AG10803 (cell line): Measurements from ENCODE around the gene COCH.
"Not testable (repeated sequence)": the region's sequence is repeated elsewhere in the genome, so short reads cannot be mapped to it uniquely, and the experiment has no call there.

Source experiments
- DNase-seq: peaks from one replicate; pipeline ENCODE4 v3.0.0; 2010; ENCODE audit warnings: low read depth
- H3K4me3 ChIP-seq: 2 replicates; pipeline ENCODE4 v1.5.1; 2011; ENCODE audit warnings: mild to moderate bottlenecking, low read length, control low read depth
- TF ChIP-seq, protein P1 (sequence below): conservative IDR thresholded peaks from 2 replicates; pipeline ENCODE4 v1.5.1; 2011; ENCODE audit warnings: mild to moderate bottlenecking, low read length, control low read depth, inconsistent platforms

The COCH gene

GRCh38 chr14:30921305-30921704 lies 46.9 kb downstream of the COCH start:
- DNase-seq = peak; percentile 29
- no peak overlapping the region for H3K4me3 ChIP-seq
- TF ChIP-seq, protein P1, sequence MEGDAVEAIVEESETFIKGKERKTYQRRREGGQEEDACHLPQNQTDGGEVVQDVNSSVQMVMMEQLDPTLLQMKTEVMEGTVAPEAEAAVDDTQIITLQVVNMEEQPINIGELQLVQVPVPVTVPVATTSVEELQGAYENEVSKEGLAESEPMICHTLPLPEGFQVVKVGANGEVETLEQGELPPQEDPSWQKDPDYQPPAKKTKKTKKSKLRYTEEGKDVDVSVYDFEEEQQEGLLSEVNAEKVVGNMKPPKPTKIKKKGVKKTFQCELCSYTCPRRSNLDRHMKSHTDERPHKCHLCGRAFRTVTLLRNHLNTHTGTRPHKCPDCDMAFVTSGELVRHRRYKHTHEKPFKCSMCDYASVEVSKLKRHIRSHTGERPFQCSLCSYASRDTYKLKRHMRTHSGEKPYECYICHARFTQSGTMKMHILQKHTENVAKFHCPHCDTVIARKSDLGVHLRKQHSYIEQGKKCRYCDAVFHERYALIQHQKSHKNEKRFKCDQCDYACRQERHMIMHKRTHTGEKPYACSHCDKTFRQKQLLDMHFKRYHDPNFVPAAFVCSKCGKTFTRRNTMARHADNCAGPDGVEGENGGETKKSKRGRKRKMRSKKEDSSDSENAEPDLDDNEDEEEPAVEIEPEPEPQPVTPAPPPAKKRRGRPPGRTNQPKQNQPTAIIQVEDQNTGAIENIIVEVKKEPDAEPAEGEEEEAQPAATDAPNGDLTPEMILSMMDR = no peak

DNA sequence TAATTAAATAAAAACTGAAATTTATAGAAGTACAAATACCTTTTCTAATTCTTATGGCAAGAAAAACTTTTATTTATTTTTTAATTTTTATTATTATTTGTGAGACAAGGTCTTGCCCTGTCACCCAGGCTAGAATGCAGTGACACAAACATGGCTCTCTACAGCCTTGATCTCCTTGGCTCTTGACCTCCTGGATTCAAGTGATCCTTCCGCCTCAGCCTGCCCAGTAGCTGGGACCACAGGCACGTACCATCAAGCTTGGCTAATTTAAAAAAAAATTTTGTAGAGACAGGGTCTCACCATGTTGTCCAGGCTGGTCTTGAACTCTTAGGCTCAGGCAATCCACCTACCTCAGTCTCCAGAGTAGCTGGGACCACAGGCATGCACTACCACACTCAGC lies 47.4 kb downstream of the COCH start:
- TF ChIP-seq, protein P1 = no peak
- H3K4me3 ChIP-seq = no peak overlapping the region
- DNase-seq = no peak

DNA sequence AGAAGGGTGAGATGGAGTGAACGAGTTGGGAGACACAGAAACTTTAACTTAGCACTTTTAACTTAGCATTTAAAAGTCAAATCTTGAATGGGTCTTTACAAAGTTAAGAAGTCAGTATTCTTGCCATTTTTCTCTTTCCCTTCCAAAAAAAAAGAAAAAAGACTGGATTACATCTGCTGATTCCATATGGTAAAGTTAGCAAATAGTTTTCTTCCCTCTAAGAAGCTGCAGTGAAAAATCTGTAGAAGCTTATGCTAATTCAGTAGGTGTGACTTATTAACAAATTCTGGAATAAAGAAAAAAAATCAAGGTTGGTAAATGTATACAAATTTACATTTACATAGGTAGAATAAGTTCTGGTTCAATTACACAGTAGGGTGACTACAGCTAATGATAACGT lies 50.9 kb downstream of the COCH start:
- DNase-seq = no peak
- TF ChIP-seq, protein P1 = no peak
- H3K4me3 ChIP-seq = no peak overlapping the region

- TF ChIP-seq, protein P1 = no peak
- no peak overlapping the region for H3K4me3 ChIP-seq
- peak; percentile 8 for DNase-seq
These were observed 54.1 kb downstream of the COCH start for GRCh38 chr14:30928462-30928861.

GRCh38 chr14:30933937-30934336 lies 59.6 kb downstream of the COCH start:
- H3K4me3 ChIP-seq = not testable (repeated sequence)

DNA sequence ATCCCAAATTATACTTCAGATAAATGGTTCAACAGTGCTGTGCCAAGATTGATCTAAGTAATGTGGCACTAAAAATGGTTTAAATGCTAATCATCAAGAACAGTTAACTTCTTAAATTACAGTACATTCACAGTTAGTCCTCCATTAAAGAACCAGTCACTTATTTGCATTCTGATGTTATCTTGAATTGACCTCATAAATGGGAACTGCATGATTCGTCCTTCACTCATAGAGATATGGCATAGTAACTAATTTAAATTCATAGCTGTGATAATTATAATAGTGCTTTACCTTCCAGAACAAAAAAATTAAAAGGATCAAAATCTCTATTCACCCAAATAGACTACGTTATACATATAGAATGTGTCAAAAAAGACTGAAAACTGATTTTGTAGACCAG lies 61.1 kb downstream of the COCH start:
- TF ChIP-seq, protein P1 = no peak
- H3K4me3 ChIP-seq = no peak overlapping the region
- DNase-seq = no peak

More at GRCh38 chr14:30933937-30934336, 59.6 kb downstream of the COCH start:
- DNase-seq = not testable (repeated sequence)

- no peak overlapping the region for H3K4me3 ChIP-seq
- TF ChIP-seq, protein P1 = no peak
- no peak for DNase-seq
These were observed 64.3 kb downstream of the COCH start for GRCh38 chr14:30938617-30939016.
